ENCODE measurements around the gene KLF6. TPM values are rescaled to one million over a fixed set of nuclear protein-coding genes. Genes with fewer than 3 reads are reported as not detected.
A peak's percentile ranks its signal among the peaks of the same experiment; 100 is the strongest.

KLF6 gene
- total RNA-seq, 4 donors from 2014 or later = 23.3 to 84.7 (median 49.8) TPM

DNA sequence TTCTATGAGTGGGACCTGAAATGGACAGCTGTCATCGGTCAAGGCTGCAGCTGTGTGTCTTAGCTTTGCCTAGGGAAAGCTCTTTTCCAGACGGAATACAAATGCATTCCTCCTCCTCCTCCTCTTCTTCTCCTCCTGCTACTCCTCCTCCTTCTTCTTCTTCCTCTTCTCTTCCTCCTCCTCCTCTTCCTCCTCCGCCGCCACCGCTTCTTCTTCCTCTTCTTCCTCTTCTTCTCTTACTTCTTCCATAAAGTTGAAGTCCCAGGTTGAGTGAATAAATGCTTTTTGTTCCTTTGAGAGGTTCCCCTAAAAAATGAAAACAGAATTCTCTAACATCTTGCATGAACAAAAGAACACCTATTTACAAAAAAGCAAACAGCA lies 28.7 kb downstream of the KLF6 start:
- Histone ChIP-seq H3K36me3 (no peaks in the 10 kb centered on the region), H3K4me1 (peaks cover 0 to 5% of the 10 kb centered on the region in 2 donors), H3K9me3 (no peaks in the 10 kb centered on the region), H3K27me3 (no peaks in the 10 kb centered on the region), H3K27ac (no peak overlapping the region), H3K4me3 (no peak overlapping the region)
- in situ Hi-C loops (cut with MboI; ENCODE audit: low sequenced_read_pairs in 4 of 4) (no loop called here), intact Hi-C loops (cut with DNase I; ENCODE audit: low total_unique reads) (no loop called here)
- TF ChIP-seq, protein P1, sequence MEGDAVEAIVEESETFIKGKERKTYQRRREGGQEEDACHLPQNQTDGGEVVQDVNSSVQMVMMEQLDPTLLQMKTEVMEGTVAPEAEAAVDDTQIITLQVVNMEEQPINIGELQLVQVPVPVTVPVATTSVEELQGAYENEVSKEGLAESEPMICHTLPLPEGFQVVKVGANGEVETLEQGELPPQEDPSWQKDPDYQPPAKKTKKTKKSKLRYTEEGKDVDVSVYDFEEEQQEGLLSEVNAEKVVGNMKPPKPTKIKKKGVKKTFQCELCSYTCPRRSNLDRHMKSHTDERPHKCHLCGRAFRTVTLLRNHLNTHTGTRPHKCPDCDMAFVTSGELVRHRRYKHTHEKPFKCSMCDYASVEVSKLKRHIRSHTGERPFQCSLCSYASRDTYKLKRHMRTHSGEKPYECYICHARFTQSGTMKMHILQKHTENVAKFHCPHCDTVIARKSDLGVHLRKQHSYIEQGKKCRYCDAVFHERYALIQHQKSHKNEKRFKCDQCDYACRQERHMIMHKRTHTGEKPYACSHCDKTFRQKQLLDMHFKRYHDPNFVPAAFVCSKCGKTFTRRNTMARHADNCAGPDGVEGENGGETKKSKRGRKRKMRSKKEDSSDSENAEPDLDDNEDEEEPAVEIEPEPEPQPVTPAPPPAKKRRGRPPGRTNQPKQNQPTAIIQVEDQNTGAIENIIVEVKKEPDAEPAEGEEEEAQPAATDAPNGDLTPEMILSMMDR (IDR thresholded peaks at IDR 0.05 in 4 of 5, conservative IDR thresholded peaks at IDR 0.05 in 1 of 5) = no peak
- TF ChIP-seq POLR2A (IDR thresholded peaks at IDR 0.05) = no peak
- no peak for ATAC-seq
- no peak for DNase-seq

DNA sequence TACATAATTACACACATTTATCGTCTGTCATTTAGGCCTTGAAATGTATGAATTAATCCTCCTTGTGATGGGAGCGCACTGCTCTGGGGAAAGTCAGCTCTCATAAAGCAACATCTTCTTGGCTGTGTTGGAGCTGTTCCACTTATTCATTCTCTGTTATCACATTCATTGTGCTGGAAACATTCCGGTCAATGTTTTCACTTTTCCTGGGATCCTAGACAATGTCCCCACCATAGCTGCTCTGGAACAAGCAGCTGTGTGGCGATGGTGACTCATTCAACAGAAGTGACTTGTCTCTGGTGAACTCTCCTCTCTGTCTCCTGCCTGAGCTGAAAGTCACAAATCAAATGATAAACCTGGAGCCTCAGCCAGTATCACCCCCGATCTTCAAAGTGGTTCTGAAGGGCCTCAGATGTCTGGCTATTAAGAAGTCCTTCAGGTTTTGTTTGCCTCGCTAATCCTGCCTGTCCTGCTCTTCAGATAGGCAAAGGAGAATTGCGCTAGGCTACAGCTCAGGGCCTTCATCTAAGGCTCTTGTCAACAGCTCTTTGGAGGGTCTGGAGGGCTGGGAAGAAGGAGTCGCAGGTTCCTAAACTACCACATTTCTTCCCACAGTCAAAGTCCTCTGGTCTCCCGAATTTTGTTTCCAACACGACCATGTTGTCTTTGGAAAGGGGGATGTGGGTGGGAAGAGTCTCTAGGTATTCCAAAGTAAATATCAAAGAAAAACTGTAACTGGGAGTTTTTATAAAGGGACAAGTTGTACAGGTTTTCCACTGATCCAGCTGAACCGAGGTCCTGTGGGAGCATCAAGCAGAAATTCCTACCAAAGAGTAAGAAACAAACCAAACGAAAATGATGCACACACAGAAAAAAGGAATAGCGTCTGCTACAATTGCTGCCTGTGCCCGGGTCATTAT lies 29.3 kb downstream of the KLF6 start:
- Histone ChIP-seq H3K9me3 (no peaks in the 10 kb centered on the region), H3K4me3 (no peak overlapping the region), H3K36me3 (no peaks in the 10 kb centered on the region), H3K4me1 (peaks cover 2 to 5% of the 10 kb centered on the region in 2 donors), H3K27ac (peak overlapping the region; percentile 15 to 75 (median 45)), H3K27me3 (no peaks in the 10 kb centered on the region)
- intact Hi-C loops (cut with DNase I; ENCODE audit: low total_unique reads) = no loop called here
- DNase-seq (no peak), ATAC-seq (peak; percentile 26 to 27)
- in situ Hi-C loops (cut with MboI; ENCODE audit: low sequenced_read_pairs in 4 of 4) = no loop called here
- no peak for TF ChIP-seq POLR2A (IDR thresholded peaks at IDR 0.05)
- TF ChIP-seq, protein P1 (IDR thresholded peaks at IDR 0.05 in 4 of 5, conservative IDR thresholded peaks at IDR 0.05 in 1 of 5) = no peak

DNA sequence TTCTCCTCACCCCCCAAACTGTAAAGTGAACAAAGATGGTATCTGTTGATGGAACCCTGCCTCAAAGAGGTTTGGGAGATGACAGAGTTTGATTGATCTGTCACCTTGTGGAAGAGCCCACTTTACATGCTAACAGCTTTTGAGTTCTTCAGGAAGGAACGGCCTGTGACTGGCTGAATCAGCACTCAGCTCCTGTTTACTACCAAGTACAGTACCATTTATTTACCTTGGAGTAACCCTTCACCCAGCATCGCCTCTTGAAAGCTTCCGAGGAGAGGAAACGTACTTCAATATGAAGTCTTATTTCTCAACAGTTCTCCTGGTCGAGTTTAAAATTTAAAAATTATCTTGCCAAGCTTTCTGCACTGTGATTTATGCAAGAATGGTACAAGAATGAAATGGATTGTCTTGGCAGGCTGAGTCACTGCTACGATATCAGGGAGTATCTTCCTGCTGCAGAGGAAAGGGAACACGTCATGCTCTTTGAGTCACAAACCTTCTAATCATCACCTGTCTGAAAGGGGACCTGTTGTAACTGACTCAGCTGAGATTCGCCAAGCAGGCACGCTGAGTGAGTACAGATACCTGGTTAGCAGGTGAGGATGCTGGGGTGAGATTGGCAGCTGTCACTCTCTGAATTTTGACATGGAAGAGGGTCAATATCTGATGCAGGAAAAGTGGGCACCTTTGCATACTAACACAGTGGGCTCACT lies 30.1 kb downstream of the KLF6 start:
- Histone ChIP-seq H3K4me1 (peaks cover 10 to 12% of the 10 kb centered on the region in 2 donors), H3K27ac (peak overlapping the region; percentile 15 to 75 (median 52)), H3K4me3 (no peak overlapping the region), H3K27me3 (no peaks in the 10 kb centered on the region), H3K9me3 (no peaks in the 10 kb centered on the region), H3K36me3 (no peaks in the 10 kb centered on the region)
- in situ Hi-C loops (cut with MboI; ENCODE audit: low sequenced_read_pairs in 4 of 4) = no loop called here
- DNase-seq (no peak), ATAC-seq (peak; percentile 50 to 78)
- peak in 1 of 2 donors; percentile 19 for TF ChIP-seq POLR2A (IDR thresholded peaks at IDR 0.05)
- TF ChIP-seq, protein P1 (IDR thresholded peaks at IDR 0.05 in 4 of 5, conservative IDR thresholded peaks at IDR 0.05 in 1 of 5) = no peak
- intact Hi-C loops (cut with DNase I; ENCODE audit: low total_unique reads) = no loop called here

DNA sequence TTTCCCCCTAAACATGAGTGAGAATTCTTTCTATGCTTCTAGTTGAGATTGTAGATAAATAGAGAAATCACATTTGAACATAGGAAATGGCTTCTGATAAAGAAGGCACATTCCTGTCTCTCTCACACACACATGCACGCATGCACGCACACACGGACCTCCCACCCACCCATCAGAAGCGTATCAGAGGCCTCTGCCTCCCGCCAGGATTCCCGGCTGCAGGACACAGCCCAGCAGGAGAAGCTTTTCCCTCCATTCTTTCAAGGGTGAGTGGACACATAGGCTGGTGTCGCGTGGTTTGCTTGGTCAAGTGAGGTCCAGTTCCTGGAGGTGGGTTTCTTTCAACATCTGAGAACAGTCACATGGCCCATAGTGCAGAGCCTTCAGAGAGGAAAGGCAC lies 34.2 kb downstream of the KLF6 start:
- DNase-seq (no peak), ATAC-seq (no peak)
- Histone ChIP-seq H3K4me1 (peaks cover 35 to 37% of the 10 kb centered on the region in 2 donors), H3K27me3 (no peaks in the 10 kb centered on the region), H3K4me3 (no peak overlapping the region), H3K36me3 (no peaks in the 10 kb centered on the region), H3K9me3 (no peaks in the 10 kb centered on the region), H3K27ac (peak overlapping the region; percentile 73 to 93 (median 90))
- in situ Hi-C loops (cut with MboI; ENCODE audit: low sequenced_read_pairs in 4 of 4) = no loop called here
- intact Hi-C loops (cut with DNase I; ENCODE audit: low total_unique reads) = loop anchor here (1.0 kb wide), 1 partner anchor 24 kb away; no protein-coding TSS in a partner anchor
- no peak for TF ChIP-seq POLR2A (IDR thresholded peaks at IDR 0.05)
- TF ChIP-seq, protein P1 (IDR thresholded peaks at IDR 0.05 in 4 of 5, conservative IDR thresholded peaks at IDR 0.05 in 1 of 5) = no peak

Data from gastrocnemius medialis (tissue), 4 donors.